ENCODE results near the gene BOLL. TPM values are rescaled to one million over a fixed set of nuclear protein-coding genes. Genes with fewer than 3 reads are reported as not detected.

BOLL gene
- total RNA-seq, 4 donors from 2014 or later = not detected

GRCh38 chr2:197779261-197779660 is 5.9 kb downstream of the BOLL start:
- H3K27ac ChIP-seq = no peak overlapping the region
- H3K27me3 ChIP-seq = no peaks in the 10 kb centered on the region
- peaks cover 0 to 7% (median 0%) of the 10 kb centered on the region in 4 donors for H3K4me1 ChIP-seq
- intact Hi-C loops (cut with DNase I; ENCODE audit: low total_unique reads) = no loop called here
- H3K36me3 ChIP-seq = no peaks in the 10 kb centered on the region
- H3K9me3 ChIP-seq = no peaks in the 10 kb centered on the region
- H3K4me3 ChIP-seq = no peak overlapping the region
- DNase-seq = no peak
- TF ChIP-seq, protein P1, sequence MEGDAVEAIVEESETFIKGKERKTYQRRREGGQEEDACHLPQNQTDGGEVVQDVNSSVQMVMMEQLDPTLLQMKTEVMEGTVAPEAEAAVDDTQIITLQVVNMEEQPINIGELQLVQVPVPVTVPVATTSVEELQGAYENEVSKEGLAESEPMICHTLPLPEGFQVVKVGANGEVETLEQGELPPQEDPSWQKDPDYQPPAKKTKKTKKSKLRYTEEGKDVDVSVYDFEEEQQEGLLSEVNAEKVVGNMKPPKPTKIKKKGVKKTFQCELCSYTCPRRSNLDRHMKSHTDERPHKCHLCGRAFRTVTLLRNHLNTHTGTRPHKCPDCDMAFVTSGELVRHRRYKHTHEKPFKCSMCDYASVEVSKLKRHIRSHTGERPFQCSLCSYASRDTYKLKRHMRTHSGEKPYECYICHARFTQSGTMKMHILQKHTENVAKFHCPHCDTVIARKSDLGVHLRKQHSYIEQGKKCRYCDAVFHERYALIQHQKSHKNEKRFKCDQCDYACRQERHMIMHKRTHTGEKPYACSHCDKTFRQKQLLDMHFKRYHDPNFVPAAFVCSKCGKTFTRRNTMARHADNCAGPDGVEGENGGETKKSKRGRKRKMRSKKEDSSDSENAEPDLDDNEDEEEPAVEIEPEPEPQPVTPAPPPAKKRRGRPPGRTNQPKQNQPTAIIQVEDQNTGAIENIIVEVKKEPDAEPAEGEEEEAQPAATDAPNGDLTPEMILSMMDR (IDR thresholded peaks at IDR 0.05) = no peak
- TF ChIP-seq EP300 (IDR thresholded peaks at IDR 0.05; ENCODE audit: low read depth) (no peak), POLR2AphosphoS5 (IDR thresholded peaks at IDR 0.05) (no peak), POLR2A (IDR thresholded peaks at IDR 0.05) (no peak)
- in situ Hi-C loops (cut with MboI; ENCODE audit: low pct_ligation_motif_present in 1 of 4, low pct_unique_long_range_greater_than_20kb in 1 of 4, low sequenced_read_pairs in 3 of 4) = no loop called here

- no peak overlapping the region for H3K27ac ChIP-seq
- WGBS, 2 donors (ENCODE audit: low coverage in 1 of 2) = 20 to 24% methylated on average over 4 of the region's 4 CpGs
- in situ Hi-C loops (cut with MboI; ENCODE audit: low pct_ligation_motif_present in 1 of 4, low pct_unique_long_range_greater_than_20kb in 1 of 4, low sequenced_read_pairs in 3 of 4) (no loop called here), intact Hi-C loops (cut with DNase I; ENCODE audit: low total_unique reads) (no loop called here)
- DNase-seq = no peak
- no peaks in the 10 kb centered on the region for H3K9me3 ChIP-seq
- H3K36me3 ChIP-seq = no peaks in the 10 kb centered on the region
- peaks cover 0 to 7% (median 0%) of the 10 kb centered on the region in 4 donors for H3K4me1 ChIP-seq
- no peak for TF ChIP-seq EP300 (IDR thresholded peaks at IDR 0.05; ENCODE audit: low read depth)
- TF ChIP-seq POLR2AphosphoS5 (IDR thresholded peaks at IDR 0.05) = no peak
- TF ChIP-seq, protein P1 (IDR thresholded peaks at IDR 0.05) = peak; percentile 66 to 75 (median 67)
- no peak for TF ChIP-seq POLR2A (IDR thresholded peaks at IDR 0.05)
- no peaks in the 10 kb centered on the region for H3K27me3 ChIP-seq
- H3K4me3 ChIP-seq = no peak overlapping the region
Measured at GRCh38 chr2:197777823-197778407, 7.2 kb downstream of the BOLL start.

DNA sequence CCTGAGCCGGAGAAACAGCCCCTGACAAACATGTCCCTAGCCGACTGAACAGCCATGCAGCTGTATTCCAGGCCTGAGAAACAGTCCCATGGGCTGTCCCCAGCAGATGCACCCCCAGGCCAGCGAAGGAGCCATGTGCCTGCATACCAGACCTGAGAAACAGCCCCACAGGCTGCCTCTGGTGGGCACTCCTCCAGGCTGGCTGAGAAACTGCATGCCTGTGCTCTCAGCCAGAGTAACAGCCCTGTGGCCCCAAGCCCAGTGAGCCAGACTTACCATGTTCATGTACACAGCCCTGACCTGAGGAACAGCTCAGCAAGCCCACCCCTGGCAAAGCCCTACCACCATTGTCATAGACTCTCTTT is 24.8 kb downstream of the BOLL start:
- in situ Hi-C loops (cut with MboI; ENCODE audit: low pct_ligation_motif_present in 1 of 4, low pct_unique_long_range_greater_than_20kb in 1 of 4, low sequenced_read_pairs in 3 of 4) (no loop called here), intact Hi-C loops (cut with DNase I; ENCODE audit: low total_unique reads) (no loop called here)
- no peak for DNase-seq
- Histone ChIP-seq H3K36me3 (no peaks in the 10 kb centered on the region), H3K4me1 (no peaks in the 10 kb centered on the region), H3K4me3 (no peak overlapping the region), H3K9me3 (no peaks in the 10 kb centered on the region), H3K27me3 (no peaks in the 10 kb centered on the region), H3K27ac (no peak overlapping the region)
- WGBS, 2 donors (ENCODE audit: low coverage in 1 of 2) = 69% methylated on average over 3 of the region's 3 CpGs; no CpG with 5 or more reads in 1 of the 2 donors
- TF ChIP-seq, protein P1 (IDR thresholded peaks at IDR 0.05) = no peak
- TF ChIP-seq POLR2AphosphoS5 (IDR thresholded peaks at IDR 0.05) = no peak
- no peak for TF ChIP-seq POLR2A (IDR thresholded peaks at IDR 0.05)
- TF ChIP-seq EP300 (IDR thresholded peaks at IDR 0.05; ENCODE audit: low read depth) = no peak

GRCh38 chr2:197759625-197760292 is 25.4 kb downstream of the BOLL start:
- no peak for DNase-seq
- no peaks in the 10 kb centered on the region for H3K4me1 ChIP-seq
- H3K9me3 ChIP-seq = no peaks in the 10 kb centered on the region
- 40 to 72% methylated on average over 1 to 11 of the region's 11 CpGs for WGBS, 2 donors (ENCODE audit: low coverage in 1 of 2)
- H3K36me3 ChIP-seq = no peaks in the 10 kb centered on the region
- in situ Hi-C loops (cut with MboI; ENCODE audit: low pct_ligation_motif_present in 1 of 4, low pct_unique_long_range_greater_than_20kb in 1 of 4, low sequenced_read_pairs in 3 of 4) = no loop called here
- no peak for TF ChIP-seq EP300 (IDR thresholded peaks at IDR 0.05; ENCODE audit: low read depth)
- TF ChIP-seq POLR2AphosphoS5 (IDR thresholded peaks at IDR 0.05) = no peak
- TF ChIP-seq POLR2A (IDR thresholded peaks at IDR 0.05) = no peak
- TF ChIP-seq, protein P1 (IDR thresholded peaks at IDR 0.05) = no peak
- no peak overlapping the region for H3K27ac ChIP-seq
- intact Hi-C loops (cut with DNase I; ENCODE audit: low total_unique reads) = no loop called here
- H3K4me3 ChIP-seq = no peak overlapping the region
- H3K27me3 ChIP-seq = no peaks in the 10 kb centered on the region

Data from transverse colon (tissue), 4 donors.